ENCODE measurements around the gene DAND5. TPM values are rescaled to one million over a fixed set of nuclear protein-coding genes. Genes with fewer than 3 reads are reported as not detected.
A peak's percentile ranks its signal among the peaks of the same experiment; 100 is the strongest.

The DAND5 gene
- total and polyA plus RNA-seq, 2 of the 13 experiments (the other 11 are each of a cell fraction or from before 2014, with no cell fraction given) = 0.04 TPM; not detected in 1

DNA sequence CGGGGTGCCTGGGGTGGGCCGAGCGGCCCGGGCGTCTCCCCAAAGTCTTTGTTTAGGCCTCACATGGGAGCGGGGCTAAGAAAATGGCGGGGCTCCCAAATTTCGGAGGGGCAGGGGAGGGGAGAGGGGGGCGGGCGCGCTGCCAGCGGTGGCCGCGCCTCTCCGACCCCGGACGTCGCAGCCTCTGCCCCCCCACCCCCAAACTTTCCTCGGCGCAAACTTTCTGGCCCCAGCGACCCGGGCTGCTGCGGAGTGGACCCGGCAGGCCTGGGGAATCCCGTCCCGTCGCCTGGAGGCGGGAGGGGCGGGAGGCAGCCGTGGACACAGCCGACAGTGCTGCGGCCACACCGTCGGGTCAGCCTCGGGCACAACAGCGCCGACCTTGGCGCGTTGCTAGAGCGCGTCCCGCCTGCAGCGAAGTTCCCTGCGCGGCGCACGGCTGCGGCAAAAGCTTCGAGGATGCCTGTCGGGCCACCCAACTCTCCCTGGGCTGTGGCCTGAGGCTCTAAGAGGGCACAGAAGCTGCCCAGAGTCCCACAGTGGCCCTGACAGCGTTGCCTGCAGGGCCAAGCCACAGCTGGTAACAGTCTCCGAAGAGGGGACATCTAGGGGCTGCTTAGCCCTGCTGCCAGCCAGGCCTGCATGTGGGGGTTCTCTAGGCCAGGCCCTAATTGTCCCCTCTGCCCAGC lies 27.2 kb downstream of the DAND5 start (continued):
- TF ChIP-seq ELF4 (CRISPR knock-in tag; IDR thresholded peaks at IDR 0.05; ENCODE audit: borderline replicate concordance) (no peak), MIER2 (CRISPR knock-in tag; IDR thresholded peaks at IDR 0.05) (no peak), TBX2 (CRISPR knock-in tag; IDR thresholded peaks at IDR 0.05; ENCODE audit: borderline replicate concordance) (no peak), SSRP1 (CRISPR knock-in tag; IDR thresholded peaks at IDR 0.05) (no peak; the same call in 1 of the 2 replicates), ZNF256 (CRISPR knock-in tag; conservative IDR thresholded peaks at IDR 0.05) (no peak), EED (CRISPR knock-in tag; IDR thresholded peaks at IDR 0.05) (no peak), ELF1 (CRISPR knock-in tag; IDR thresholded peaks at IDR 0.05) (no peak), TARDBP (CRISPR knock-in tag; IDR thresholded peaks at IDR 0.05) (no peak), MBD4 (IDR thresholded peaks at IDR 0.05; ENCODE audit: borderline replicate concordance, low read length) (no peak), SOX13 (IDR thresholded peaks at IDR 0.05) (no peak), SOX13 (CRISPR knock-in tag; conservative IDR thresholded peaks at IDR 0.05 in 1 of 2, IDR thresholded peaks at IDR 0.05 in 1 of 2) (peak in 1 of 2 experiments; percentile 28; a peak in 1 of 4 replicates)
- TF ChIP-seq, protein P1, sequence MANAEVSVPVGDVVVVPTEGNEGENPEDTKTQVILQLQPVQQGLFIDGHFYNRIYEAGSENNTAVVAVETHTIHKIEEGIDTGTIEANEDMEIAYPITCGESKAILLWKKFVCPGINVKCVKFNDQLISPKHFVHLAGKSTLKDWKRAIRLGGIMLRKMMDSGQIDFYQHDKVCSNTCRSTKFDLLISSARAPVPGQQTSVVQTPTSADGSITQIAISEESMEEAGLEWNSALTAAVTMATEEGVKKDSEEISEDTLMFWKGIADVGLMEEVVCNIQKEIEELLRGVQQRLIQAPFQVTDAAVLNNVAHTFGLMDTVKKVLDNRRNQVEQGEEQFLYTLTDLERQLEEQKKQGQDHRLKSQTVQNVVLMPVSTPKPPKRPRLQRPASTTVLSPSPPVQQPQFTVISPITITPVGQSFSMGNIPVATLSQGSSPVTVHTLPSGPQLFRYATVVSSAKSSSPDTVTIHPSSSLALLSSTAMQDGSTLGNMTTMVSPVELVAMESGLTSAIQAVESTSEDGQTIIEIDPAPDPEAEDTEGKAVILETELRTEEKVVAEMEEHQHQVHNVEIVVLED (CRISPR knock-in tag; IDR thresholded peaks at IDR 0.05; ENCODE audit: borderline replicate concordance) = peak; percentile 58
- TF ChIP-seq, protein P2, sequence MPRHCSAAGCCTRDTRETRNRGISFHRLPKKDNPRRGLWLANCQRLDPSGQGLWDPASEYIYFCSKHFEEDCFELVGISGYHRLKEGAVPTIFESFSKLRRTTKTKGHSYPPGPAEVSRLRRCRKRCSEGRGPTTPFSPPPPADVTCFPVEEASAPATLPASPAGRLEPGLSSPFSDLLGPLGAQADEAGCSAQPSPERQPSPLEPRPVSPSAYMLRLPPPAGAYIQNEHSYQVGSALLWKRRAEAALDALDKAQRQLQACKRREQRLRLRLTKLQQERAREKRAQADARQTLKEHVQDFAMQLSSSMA (CRISPR knock-in tag; IDR thresholded peaks at IDR 0.05) = no peak
- TF ChIP-seq, protein P3, sequence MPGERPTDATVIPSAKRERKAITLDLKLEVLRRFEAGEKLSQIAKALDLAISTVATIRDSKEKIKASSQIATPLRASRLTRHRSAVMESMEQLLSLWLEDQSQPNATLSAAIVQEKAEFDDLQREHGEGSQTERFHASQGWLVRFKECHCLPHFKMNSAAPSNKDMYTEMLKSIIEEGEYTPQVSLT (CRISPR knock-in tag; IDR thresholded peaks at IDR 0.05; ENCODE audit: borderline replicate concordance, low read depth) = no peak
- TF ChIP-seq, protein P4, sequence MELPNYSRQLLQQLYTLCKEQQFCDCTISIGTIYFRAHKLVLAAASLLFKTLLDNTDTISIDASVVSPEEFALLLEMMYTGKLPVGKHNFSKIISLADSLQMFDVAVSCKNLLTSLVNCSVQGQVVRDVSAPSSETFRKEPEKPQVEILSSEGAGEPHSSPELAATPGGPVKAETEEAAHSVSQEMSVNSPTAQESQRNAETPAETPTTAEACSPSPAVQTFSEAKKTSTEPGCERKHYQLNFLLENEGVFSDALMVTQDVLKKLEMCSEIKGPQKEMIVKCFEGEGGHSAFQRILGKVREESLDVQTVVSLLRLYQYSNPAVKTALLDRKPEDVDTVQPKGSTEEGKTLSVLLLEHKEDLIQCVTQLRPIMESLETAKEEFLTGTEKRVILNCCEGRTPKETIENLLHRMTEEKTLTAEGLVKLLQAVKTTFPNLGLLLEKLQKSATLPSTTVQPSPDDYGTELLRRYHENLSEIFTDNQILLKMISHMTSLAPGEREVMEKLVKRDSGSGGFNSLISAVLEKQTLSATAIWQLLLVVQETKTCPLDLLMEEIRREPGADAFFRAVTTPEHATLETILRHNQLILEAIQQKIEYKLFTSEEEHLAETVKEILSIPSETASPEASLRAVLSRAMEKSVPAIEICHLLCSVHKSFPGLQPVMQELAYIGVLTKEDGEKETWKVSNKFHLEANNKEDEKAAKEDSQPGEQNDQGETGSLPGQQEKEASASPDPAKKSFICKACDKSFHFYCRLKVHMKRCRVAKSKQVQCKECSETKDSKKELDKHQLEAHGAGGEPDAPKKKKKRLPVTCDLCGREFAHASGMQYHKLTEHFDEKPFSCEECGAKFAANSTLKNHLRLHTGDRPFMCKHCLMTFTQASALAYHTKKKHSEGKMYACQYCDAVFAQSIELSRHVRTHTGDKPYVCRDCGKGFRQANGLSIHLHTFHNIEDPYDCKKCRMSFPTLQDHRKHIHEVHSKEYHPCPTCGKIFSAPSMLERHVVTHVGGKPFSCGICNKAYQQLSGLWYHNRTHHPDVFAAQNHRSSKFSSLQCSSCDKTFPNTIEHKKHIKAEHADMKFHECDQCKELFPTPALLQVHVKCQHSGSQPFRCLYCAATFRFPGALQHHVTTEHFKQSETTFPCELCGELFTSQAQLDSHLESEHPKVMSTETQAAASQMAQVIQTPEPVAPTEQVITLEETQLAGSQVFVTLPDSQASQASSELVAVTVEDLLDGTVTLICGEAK (IDR thresholded peaks at IDR 0.05) = no peak
- TF ChIP-seq, protein P4 (CRISPR knock-in tag; IDR thresholded peaks at IDR 0.05) = no peak
- TF ChIP-seq, protein P5, sequence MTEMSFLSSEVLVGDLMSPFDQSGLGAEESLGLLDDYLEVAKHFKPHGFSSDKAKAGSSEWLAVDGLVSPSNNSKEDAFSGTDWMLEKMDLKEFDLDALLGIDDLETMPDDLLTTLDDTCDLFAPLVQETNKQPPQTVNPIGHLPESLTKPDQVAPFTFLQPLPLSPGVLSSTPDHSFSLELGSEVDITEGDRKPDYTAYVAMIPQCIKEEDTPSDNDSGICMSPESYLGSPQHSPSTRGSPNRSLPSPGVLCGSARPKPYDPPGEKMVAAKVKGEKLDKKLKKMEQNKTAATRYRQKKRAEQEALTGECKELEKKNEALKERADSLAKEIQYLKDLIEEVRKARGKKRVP (CRISPR knock-in tag; IDR thresholded peaks at IDR 0.05) = no peak

Measured in HepG2 (cell line).